ENCODE measurements around the gene SPEF2. TPM values are rescaled to one million over a fixed set of nuclear protein-coding genes. Genes with fewer than 3 reads are reported as not detected.

SPEF2 gene, protein sequence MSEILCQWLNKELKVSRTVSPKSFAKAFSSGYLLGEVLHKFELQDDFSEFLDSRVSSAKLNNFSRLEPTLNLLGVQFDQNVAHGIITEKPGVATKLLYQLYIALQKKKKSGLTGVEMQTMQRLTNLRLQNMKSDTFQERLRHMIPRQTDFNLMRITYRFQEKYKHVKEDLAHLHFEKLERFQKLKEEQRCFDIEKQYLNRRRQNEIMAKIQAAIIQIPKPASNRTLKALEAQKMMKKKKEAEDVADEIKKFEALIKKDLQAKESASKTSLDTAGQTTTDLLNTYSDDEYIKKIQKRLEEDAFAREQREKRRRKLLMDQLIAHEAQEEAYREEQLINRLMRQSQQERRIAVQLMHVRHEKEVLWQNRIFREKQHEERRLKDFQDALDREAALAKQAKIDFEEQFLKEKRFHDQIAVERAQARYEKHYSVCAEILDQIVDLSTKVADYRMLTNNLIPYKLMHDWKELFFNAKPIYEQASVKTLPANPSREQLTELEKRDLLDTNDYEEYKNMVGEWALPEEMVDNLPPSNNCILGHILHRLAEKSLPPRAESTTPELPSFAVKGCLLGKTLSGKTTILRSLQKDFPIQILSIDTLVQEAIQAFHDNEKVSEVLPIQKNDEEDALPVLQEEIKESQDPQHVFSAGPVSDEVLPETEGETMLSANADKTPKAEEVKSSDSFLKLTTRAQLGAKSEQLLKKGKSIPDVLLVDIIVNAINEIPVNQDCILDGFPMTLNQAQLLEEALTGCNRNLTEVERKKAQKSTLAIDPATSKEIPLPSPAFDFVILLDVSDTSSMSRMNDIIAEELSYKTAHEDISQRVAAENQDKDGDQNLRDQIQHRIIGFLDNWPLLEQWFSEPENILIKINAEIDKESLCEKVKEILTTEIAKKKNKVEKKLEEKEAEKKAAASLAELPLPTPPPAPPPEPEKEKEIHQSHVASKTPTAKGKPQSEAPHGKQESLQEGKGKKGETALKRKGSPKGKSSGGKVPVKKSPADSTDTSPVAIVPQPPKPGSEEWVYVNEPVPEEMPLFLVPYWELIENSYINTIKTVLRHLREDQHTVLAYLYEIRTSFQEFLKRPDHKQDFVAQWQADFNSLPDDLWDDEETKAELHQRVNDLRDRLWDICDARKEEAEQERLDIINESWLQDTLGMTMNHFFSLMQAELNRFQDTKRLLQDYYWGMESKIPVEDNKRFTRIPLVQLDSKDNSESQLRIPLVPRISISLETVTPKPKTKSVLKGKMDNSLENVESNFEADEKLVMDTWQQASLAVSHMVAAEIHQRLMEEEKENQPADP (N-terminal part only)
- total RNA-seq (19.1 TPM), polyA plus RNA-seq (ENCODE audit: insufficient read depth, low read depth, low replicate concordance) (7.1 TPM)
- long read RNA-seq, donor 1, partial matches to known transcripts, result 0 of 6 reads
- long read RNA-seq, donor 1, other reads (novel, unspliced or antisense), result 0 of 6 reads
- long read RNA-seq, donor 2, partial matches to known transcripts, result 0 of 5 reads
- long read RNA-seq, donor 2, other reads (novel, unspliced or antisense), result 0 of 5 reads
- long read RNA-seq, donor 3, transcript SPEF2-207 (3 exons, 583 nt), result major isoform, 6 of 21 reads
- long read RNA-seq, donor 3, partial matches to known transcripts, result 10 of 21 reads
- long read RNA-seq, donor 3, other reads (novel, unspliced or antisense), result 0 of 21 reads
- long read RNA-seq, donor 4, partial matches to known transcripts, result 0 of 1 reads
- long read RNA-seq, donor 4, other reads (novel, unspliced or antisense), result 0 of 1 reads
- long read RNA-seq, donor 5, result 0 reads
- long read RNA-seq, donor 6, partial matches to known transcripts, result 0 of 2 reads
- long read RNA-seq, donor 6, other reads (novel, unspliced or antisense), result 0 of 2 reads
- long read RNA-seq, donor 7, partial matches to known transcripts, result 1 of 3 reads
- long read RNA-seq, donor 7, other reads (novel, unspliced or antisense), result 1 of 3 reads
- long read RNA-seq, donor 8, partial matches to known transcripts, result 0 of 3 reads
- long read RNA-seq, donor 8, other reads (novel, unspliced or antisense), result 0 of 3 reads
- long read RNA-seq, donor 9, partial matches to known transcripts, result 0 of 1 reads
- long read RNA-seq, donor 9, other reads (novel, unspliced or antisense), result 0 of 1 reads
- long read RNA-seq, donor 10, partial matches to known transcripts, result 0 of 5 reads
- long read RNA-seq, donor 10, other reads (novel, unspliced or antisense), result 0 of 5 reads

DNA sequence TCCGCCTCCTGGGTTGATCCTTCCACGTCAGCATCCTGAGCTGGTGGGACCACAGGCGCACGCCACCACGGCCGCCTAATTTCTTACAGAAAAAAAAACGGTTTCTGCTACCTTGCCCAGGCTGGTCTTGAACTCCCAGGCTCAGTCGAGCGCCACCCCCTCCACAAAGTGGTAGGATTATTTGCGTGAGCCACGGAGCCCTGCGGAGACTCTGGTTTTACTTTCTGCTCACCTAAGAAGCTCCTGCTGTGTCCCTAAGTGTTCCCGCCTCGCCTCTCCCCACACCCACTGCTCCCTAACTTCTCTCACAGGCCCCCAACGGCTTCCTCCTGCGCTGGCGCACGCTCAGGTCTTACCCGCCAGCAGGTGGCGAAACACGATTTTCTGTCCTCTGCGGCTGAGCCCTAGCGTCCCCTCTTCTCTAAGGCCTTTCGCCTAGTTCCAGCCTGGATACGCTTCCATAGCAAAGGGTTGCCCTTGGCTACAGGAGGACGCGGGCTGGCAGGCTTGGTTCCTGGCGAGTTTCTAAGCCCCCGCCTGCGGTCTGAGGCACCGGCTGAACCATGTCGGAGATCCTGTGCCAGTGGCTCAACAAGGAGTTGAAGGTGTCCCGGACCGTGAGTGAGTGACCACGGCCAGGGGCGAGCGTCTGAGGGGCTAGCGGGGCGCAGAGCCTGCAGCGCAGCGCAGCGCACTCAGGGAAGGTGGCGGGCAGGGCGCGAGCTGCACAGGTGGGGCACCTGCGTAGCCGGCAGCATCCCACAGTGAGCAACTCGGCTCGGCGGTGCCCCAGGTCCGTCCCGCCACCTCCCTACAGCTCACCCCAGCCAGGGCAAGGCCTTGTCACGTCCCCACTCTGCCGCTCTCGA, at the start of gene SPEF2:
SPEF2 (plus strand) TSS at position 429 of the 869 bp plus-strand sequence; CDS start at position 564, 135 bp downstream.
- peak within 1 kb of the TSS; percentile 61 to 74 (median 71) for H3K9ac ChIP-seq (ENCODE audit: low read length in 3 of 3)
- intact Hi-C loops (cut with DNase I), result no loop called here

GRCh38 chr5:35575578-35575977, 42.1 kb upstream of the SPEF2 start:
- FAIRE-seq, result no peak
- H3K9me3 ChIP-seq (ENCODE audit: control insufficient read depth in 2 of 3, insufficient read depth in 1 of 3, low read length in 3 of 3), result no peaks in the 10 kb centered on the region
- no peaks in the 10 kb centered on the region for H3K36me3 ChIP-seq (ENCODE audit: control insufficient read depth in 2 of 3, insufficient read depth in 3 of 3, low read length in 3 of 3)
- no peaks in the 10 kb centered on the region for H3K27me3 ChIP-seq (ENCODE audit: control insufficient read depth, insufficient read depth, low read length)
- TF ChIP-seq, protein P1, sequence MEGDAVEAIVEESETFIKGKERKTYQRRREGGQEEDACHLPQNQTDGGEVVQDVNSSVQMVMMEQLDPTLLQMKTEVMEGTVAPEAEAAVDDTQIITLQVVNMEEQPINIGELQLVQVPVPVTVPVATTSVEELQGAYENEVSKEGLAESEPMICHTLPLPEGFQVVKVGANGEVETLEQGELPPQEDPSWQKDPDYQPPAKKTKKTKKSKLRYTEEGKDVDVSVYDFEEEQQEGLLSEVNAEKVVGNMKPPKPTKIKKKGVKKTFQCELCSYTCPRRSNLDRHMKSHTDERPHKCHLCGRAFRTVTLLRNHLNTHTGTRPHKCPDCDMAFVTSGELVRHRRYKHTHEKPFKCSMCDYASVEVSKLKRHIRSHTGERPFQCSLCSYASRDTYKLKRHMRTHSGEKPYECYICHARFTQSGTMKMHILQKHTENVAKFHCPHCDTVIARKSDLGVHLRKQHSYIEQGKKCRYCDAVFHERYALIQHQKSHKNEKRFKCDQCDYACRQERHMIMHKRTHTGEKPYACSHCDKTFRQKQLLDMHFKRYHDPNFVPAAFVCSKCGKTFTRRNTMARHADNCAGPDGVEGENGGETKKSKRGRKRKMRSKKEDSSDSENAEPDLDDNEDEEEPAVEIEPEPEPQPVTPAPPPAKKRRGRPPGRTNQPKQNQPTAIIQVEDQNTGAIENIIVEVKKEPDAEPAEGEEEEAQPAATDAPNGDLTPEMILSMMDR (IDR thresholded peaks at IDR 0.05; ENCODE audit: borderline replicate concordance, extremely low read depth, insufficient read depth), result no peak
- intact Hi-C loops (cut with DNase I), result no loop called here
- no peak for DNase-seq
- no peak overlapping the region for H3K27ac ChIP-seq (ENCODE audit: low read depth in 2 of 2, low read length in 2 of 2)
- no peak overlapping the region for H3K4me3 ChIP-seq (ENCODE audit: low read length in 3 of 3)
- H3K9ac ChIP-seq (ENCODE audit: low read length in 3 of 3), result no peak overlapping the region
- no peaks in the 10 kb centered on the region for H3K4me1 ChIP-seq (ENCODE audit: control insufficient read depth in 2 of 3, insufficient read depth in 2 of 3, low read depth in 1 of 3, low read length in 3 of 3)

More for the DNA sequence above, at the start of gene SPEF2:
- Histone ChIP-seq H3K27ac (ENCODE audit: low read depth in 2 of 2, low read length in 2 of 2) (peak within 1 kb of the TSS; percentile 65 to 66), H3K4me3 (ENCODE audit: low read length in 3 of 3) (peak within 1 kb of the TSS; percentile 78 to 93 (median 79)), H3K36me3 (ENCODE audit: control insufficient read depth in 2 of 3, insufficient read depth in 3 of 3, low read length in 3 of 3) (no peaks in the 10 kb centered on the region), H3K27me3 (ENCODE audit: control insufficient read depth, insufficient read depth, low read length) (no peaks in the 10 kb centered on the region), H3K4me1 (ENCODE audit: control insufficient read depth in 2 of 3, insufficient read depth in 2 of 3, low read depth in 1 of 3, low read length in 3 of 3) (peaks cover 0 to 6% (median 5%) of the 10 kb centered on the region in 3 donors), H3K9me3 (ENCODE audit: control insufficient read depth in 2 of 3, insufficient read depth in 1 of 3, low read length in 3 of 3) (no peaks in the 10 kb centered on the region)
- TF ChIP-seq, protein P1 (IDR thresholded peaks at IDR 0.05; ENCODE audit: borderline replicate concordance, extremely low read depth, insufficient read depth), result peak; percentile 85
- FAIRE-seq (no peak), DNase-seq (peak; percentile 89 to 97 (median 94))

Measured in kidney (tissue), 22 donors.